HFFc6 (cell line): ENCODE measurements around the gene PKD1. TPM values are rescaled to one million over a fixed set of nuclear protein-coding genes. Genes with fewer than 3 reads are reported as not detected.
A peak's percentile ranks its signal among the peaks of the same experiment; 100 is the strongest.

Experiments used
- DNase-seq: peaks from one replicate; pipeline ENCODE4 v3.0.0-alpha.2; 2018
- H3K27ac Mint-ChIP-seq: 2 replicates; pipeline ENCODE4 v1.8.0; 2020; ENCODE audit warnings: mild to moderate bottlenecking, mixed read lengths
- H3K27me3 Mint-ChIP-seq: 2 replicates; pipeline ENCODE4 v1.8.0; 2021; ENCODE audit warnings: mild to moderate bottlenecking, moderate library complexity, mixed read lengths; ENCODE audit not compliant: insufficient read depth
- H3K36me3 Mint-ChIP-seq: 2 replicates; pipeline ENCODE4 v1.8.0; 2021; ENCODE audit warnings: low read depth, mixed read lengths
- H3K4me1 Mint-ChIP-seq: 2 replicates; pipeline ENCODE4 v1.8.0; 2020; ENCODE audit warnings: low read depth, mixed read lengths
- H3K4me3 Mint-ChIP-seq: 2 replicates; pipeline ENCODE4 v1.8.0; 2020; ENCODE audit warnings: mild to moderate bottlenecking, moderate library complexity, mixed read lengths
- H3K9me3 Mint-ChIP-seq: 2 replicates; pipeline ENCODE4 v1.8.0; 2020; ENCODE audit warnings: mild to moderate bottlenecking, mixed read lengths
- total RNA-seq, 6 experiments: library from RNA; stranded (reverse); fragmentation: NEBNext Ultra II Directional; extraction: Animal tissue kit (Norgen Biotek cat#: 25700); gene quantifications; 2 replicates in 1 of 6; 3 replicates in 5 of 6; pipeline ENCODE4 v1.2.3, GENCODE V29; 2021
- TF ChIP-seq, protein P1 (sequence below): fragments of 200-600 bp; sonication (generic); IDR thresholded peaks from 2 replicates; pipeline ENCODE4 v1.5.0; 2021; ENCODE audit warnings: antibody characterized with exemption, mild to moderate bottlenecking

The PKD1 gene
- total RNA-seq, 6 experiments from 2014 or later, result 77.9 to 118 (median 82.5) TPM

DNA sequence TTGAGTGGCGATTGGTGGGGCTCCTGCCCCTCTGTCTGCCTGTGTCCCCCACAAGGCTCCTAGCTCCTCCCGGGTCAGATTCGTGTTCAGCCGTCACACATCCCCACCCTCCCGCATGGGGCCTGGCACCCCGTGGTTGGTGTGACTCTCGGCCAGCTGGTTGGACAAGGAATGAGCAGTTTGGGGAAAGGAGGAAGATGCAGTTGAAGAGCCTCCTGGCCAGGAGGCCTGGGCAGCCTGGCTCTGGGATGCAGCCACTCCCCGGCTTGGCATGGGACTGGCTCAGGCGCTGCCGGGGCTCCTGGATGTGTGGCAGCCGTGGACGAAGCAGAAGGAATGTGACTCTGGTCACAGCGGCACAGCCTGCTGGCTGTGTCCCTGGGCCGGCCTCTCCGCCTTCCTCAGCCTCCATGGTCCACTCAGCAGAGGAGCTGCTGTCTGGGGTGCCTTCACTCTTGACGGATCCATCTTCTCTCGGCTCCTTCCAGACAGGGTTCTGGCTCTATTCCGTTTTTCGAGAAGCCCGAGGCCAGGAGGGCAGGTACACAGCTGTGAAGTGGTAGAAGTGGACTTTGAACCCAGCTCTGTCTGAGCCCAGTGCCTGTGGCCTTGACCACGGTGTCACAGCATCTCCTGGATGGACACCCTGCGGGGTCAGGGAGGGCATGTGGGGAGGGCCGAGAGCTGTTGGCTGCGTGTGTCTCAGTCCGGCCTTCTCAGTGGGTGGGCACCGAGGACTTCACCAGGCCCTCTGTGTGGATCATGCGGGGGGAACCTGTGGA, 22.0 kb upstream of the PKD1 start:
- DNase-seq, result no peak
- Mint-ChIP-seq H3K27ac (peak overlapping the region; percentile 66), H3K4me1 (peaks cover 17% of the 10 kb centered on the region)

DNA sequence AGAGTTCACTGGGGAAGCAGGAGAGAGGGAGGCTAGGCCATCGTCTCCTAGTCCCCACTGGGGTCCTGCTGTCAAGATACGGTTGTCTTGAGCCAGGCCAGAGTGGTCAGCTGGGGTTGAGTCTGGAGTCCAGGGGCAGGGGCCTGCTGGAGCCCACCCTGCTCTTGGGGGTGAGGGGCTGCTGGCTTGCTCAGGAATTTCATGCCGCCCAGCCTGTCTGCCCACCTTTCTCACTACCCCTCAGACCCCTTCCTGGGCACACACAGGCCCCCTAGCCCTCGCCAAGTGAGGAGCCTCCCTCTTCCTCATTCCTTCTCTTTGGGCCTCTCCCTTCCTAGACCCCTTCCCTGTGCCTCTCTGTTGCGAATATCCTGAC, 21.1 kb upstream of the PKD1 start:
- no peak for DNase-seq
- Mint-ChIP-seq H3K36me3 (peaks cover 28% of the 10 kb centered on the region), H3K9me3 (peaks cover 12% of the 10 kb centered on the region), H3K27me3 (peaks cover 31% of the 10 kb centered on the region), H3K27ac (peak overlapping the region; percentile 66), H3K4me1 (peaks cover 20% of the 10 kb centered on the region), H3K4me3 (peak overlapping the region; percentile 91)
- TF ChIP-seq, protein P1, sequence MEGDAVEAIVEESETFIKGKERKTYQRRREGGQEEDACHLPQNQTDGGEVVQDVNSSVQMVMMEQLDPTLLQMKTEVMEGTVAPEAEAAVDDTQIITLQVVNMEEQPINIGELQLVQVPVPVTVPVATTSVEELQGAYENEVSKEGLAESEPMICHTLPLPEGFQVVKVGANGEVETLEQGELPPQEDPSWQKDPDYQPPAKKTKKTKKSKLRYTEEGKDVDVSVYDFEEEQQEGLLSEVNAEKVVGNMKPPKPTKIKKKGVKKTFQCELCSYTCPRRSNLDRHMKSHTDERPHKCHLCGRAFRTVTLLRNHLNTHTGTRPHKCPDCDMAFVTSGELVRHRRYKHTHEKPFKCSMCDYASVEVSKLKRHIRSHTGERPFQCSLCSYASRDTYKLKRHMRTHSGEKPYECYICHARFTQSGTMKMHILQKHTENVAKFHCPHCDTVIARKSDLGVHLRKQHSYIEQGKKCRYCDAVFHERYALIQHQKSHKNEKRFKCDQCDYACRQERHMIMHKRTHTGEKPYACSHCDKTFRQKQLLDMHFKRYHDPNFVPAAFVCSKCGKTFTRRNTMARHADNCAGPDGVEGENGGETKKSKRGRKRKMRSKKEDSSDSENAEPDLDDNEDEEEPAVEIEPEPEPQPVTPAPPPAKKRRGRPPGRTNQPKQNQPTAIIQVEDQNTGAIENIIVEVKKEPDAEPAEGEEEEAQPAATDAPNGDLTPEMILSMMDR, result no peak

More for the DNA sequence above, 22.0 kb upstream of the PKD1 start:
- H3K4me3 Mint-ChIP-seq, result peak overlapping the region; percentile 91; the same call in 1 of the 2 replicates
- H3K36me3 Mint-ChIP-seq, result peaks cover 28% of the 10 kb centered on the region
- TF ChIP-seq, protein P1, result no peak
- peaks cover 12% of the 10 kb centered on the region for H3K9me3 Mint-ChIP-seq
- H3K27me3 Mint-ChIP-seq, result peaks cover 24% of the 10 kb centered on the region

DNA sequence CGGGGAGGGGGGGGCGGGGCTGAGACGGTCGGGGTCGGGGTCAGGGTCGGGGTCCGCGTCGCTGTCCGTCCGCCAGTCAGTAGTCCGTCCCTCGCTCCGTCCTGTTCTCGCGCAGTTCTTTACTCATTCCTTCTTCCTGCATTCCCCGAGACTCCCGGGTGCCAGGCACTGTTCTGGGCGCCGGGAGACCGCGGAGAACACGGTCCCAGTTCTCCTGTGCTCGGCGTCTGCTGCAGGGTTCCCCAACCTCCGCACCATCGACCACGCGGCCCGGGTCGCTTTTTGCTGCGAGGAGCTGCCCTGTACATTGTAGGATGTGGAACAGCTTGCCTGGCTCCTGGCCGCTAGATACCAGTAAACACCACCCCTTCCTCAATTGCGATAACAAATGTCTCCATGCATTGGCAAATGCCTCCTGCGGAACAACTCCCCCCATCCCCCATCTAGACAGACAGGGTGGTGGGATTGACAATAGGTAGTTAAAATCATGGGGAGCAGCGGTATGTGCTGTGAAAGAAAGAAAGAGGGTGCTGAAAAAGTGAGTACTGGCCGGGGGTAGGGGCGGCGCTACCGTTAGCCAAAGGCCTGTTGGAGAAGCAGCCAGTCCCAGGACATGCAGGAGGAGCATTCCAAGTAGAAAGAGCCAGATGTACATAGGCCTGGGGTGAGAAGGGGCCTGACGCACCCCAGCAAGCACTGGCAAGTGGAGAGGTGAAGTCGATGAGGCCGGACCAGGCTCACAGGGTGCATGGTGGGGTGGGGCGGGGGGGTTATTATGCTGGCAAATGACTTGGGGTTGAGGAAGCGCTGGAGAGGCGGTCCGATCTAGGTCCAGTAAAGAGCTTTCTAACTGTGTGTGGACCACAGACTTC, 20.5 kb upstream of the PKD1 start:
- Mint-ChIP-seq H3K36me3 (peaks cover 31% of the 10 kb centered on the region), H3K27me3 (peaks cover 35% of the 10 kb centered on the region), H3K4me3 (peak overlapping the region; percentile 91), H3K9me3 (peaks cover 12% of the 10 kb centered on the region), H3K4me1 (peaks cover 27% of the 10 kb centered on the region), H3K27ac (peak overlapping the region; percentile 66)
- peak; percentile 65 for DNase-seq
- TF ChIP-seq, protein P1, result no peak

DNA sequence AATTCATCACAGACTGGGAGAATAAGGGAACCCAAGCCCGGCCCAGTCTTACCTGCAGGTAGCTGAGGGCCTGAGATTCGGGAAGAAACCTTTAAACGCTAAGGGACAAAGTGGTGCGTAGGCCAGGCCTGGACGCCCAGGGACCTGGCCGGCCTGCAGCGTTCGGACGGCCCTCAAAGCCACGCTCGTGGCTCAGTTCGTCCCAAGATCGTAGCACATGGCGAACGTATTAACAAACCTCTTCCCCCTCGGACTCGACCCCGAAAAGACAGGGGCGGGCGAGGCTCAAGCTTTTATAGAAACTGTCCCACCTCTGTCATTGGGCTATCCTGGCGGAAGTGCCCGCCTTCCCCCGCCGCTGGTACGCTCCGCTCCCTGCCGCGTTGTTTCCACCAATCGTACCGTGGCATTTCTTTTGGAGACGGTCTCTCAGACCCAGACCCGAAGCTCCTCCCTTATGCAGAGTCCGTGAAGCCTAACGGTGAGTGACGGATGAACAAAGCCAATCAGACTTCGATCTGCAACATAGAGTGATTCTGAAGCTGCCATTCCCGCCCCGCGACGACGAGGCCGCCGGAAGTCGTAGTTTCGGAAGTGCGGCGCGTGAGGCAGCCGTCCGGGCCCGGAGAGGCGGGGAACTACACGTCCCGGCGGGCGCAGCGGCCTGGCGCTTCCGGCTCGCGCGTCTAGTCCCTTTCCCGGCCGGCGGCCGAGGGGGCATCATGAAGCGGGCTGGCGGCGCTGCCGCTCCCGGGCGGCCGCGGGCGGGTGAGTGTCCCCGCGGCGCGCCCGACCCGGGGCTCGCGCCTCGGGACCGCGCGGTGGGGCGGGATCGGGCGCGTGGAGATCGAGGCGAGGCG, 19.6 kb upstream of the PKD1 start, which contains the start of gene TRAF7:
TRAF7 (plus strand) TSS at position 692 of the 860 bp plus-strand sequence. CDS start 8,139 bp downstream, outside the sequence.
- H3K9me3 Mint-ChIP-seq, result peaks cover 12% of the 10 kb centered on the region
- peak within 1 kb of the TSS; percentile 92 for H3K27ac Mint-ChIP-seq
- peaks cover 33% of the 10 kb centered on the region for H3K4me1 Mint-ChIP-seq
- peaks cover 35% of the 10 kb centered on the region for H3K27me3 Mint-ChIP-seq
- peaks cover 35% of the 10 kb centered on the region for H3K36me3 Mint-ChIP-seq
- DNase-seq, result peak; percentile 100
- H3K4me3 Mint-ChIP-seq, result peak within 1 kb of the TSS; percentile 91
- TF ChIP-seq, protein P1, result no peak

DNA sequence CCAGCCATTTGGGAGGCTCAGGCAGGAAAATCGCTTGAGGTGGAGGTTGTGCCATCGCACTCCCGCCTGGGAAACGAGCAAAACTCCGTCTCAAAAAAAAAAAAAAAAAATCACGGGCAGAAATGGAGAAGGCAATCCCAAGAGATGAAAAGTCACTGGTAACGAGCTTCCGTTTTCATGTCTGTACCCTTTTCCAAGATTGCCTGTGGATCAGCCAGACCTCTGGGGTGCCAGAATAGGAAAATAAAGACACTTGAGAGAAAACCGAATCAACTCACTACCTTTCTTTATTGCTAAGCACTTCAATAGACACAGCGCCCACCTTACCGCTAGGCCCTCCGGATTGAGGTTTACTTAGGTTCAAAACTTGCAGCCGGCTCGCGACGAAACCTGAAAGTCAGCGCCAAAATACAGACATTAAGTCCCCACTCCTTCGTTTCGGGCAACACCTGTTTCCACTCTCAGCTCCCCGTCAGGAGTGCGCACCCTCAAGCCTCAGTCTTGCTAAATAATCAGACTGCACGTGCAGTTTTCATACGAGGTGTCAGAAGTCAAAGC, 18.9 kb upstream of the PKD1 start:
- H3K36me3 Mint-ChIP-seq, result peaks cover 35% of the 10 kb centered on the region
- H3K4me3 Mint-ChIP-seq, result peak overlapping the region; percentile 91
- peaks cover 40% of the 10 kb centered on the region for H3K4me1 Mint-ChIP-seq
- peak overlapping the region; percentile 92 for H3K27ac Mint-ChIP-seq
- TF ChIP-seq, protein P1, result no peak
- no peak for DNase-seq
- H3K9me3 Mint-ChIP-seq, result peaks cover 12% of the 10 kb centered on the region
- H3K27me3 Mint-ChIP-seq, result peaks cover 35% of the 10 kb centered on the region
